C4-2B (cell line): ENCODE data around the gene PRIMPOL.

Experiments used
- H3K27ac ChIP-seq: fragments of 450-650 bp; 2 replicates; pipeline ENCODE4 v1.5.1; 2017
- CTCF ChIP-seq: fragments of 450-650 bp; conservative IDR thresholded peaks from 2 replicates; pipeline ENCODE4 v1.5.1; 2017; ENCODE audit warnings: mild to moderate bottlenecking
- ZFX ChIP-seq: fragments of 450-650 bp; IDR thresholded peaks from 2 replicates; pipeline ENCODE4 v1.6.1; 2017

Gene PRIMPOL

DNA sequence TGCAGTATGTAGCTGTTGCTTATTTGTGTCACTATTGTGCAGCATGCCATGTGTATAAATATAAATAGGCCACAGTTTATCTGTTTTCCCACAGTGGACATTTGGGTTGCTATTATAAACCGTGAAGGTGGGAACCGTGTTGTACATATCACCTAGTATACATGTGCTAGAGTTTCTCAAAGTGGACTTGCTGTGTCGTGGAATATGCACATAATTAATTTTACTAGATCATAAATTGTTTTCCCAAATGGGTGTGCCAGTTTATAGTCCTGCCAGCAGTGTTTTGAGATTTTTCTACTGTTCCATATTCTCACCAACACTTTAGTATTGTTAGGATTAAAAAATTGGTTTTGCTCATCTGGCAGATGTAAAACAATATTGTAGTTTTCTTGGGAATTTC lies 38.5 kb downstream of the PRIMPOL start:
- H3K27ac ChIP-seq: no peak overlapping the region
- TF ChIP-seq ZFX (no peak), CTCF (no peak)

DNA sequence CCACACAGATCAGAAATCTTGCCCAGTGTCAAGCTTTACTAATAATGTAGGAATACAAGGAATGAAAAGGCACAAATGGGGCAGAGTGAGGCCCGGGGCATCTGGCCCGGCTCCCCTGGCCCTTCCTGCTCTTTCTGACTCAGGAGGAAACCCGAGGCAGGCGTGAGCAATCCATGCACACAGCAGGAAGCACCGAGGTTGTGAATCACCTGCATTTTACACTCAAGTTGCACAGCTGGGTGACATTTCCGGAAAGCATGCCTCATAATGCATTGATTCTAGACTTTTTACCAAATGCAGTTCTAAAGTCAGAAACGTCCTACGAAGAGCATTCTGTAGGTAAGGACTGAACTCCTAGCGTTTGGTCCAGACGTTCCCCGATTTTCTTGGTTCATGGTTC lies 38.9 kb downstream of the PRIMPOL start:
- no peak overlapping the region for H3K27ac ChIP-seq

DNA sequence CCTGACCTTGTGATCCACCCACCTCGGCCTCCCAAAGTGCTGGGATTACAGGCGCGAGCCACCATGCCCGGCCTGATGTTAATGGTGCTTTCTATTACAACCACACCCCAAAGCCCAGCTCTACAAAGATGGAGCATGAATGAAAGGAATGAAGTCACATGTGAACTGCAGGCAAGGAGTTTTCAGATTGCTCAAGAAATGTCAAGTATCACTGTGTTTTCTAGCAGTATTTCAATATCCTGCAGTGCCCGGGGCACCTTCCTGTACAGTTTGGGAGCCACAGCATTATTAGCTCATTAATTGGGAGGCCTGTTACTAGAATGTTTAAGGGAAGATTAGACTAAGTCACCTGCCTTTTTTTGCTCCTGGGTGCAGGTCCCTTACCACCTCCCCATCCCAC lies 40.1 kb downstream of the PRIMPOL start:
- no peak for TF ChIP-seq CTCF
- no peak for TF ChIP-seq ZFX
- H3K27ac ChIP-seq: no peak overlapping the region

More for the DNA sequence above, 38.9 kb downstream of the PRIMPOL start:
- TF ChIP-seq CTCF (no peak), ZFX (no peak)

DNA sequence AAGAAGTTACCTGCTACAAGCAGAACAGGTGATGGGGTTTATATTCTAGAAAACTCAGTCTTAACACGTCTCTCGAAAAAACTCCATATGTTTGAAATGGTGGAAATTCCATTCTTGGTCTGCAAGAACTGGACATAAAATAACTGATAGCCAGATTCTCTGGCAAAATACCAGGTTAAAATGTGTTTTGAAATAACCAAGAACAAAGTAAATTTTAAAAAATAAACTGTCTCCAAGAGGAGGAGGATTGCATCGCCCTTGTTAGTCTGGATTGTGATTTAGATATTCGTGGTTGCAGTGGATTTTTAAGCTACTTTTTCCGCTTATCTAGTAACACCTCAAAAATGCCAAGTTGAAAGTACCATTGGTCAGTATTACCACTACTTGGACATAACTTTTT lies 43.5 kb downstream of the PRIMPOL start:
- H3K27ac ChIP-seq: no peak overlapping the region
- TF ChIP-seq ZFX: no peak

- TF ChIP-seq ZFX (no peak), CTCF (no peak)
- H3K27ac ChIP-seq: no peak overlapping the region
Measured at GRCh38 chr4:184694412-184694956, 44.9 kb downstream of the PRIMPOL start.

- no peak overlapping the region for H3K27ac ChIP-seq
- TF ChIP-seq CTCF (no peak), ZFX (no peak)
Measured at GRCh38 chr4:184695178-184695896, 45.8 kb downstream of the PRIMPOL start.

- TF ChIP-seq ZFX (no peak), CTCF (no peak)
Measured at GRCh38 chr4:184697956-184698355, 48.4 kb downstream of the PRIMPOL start.

DNA sequence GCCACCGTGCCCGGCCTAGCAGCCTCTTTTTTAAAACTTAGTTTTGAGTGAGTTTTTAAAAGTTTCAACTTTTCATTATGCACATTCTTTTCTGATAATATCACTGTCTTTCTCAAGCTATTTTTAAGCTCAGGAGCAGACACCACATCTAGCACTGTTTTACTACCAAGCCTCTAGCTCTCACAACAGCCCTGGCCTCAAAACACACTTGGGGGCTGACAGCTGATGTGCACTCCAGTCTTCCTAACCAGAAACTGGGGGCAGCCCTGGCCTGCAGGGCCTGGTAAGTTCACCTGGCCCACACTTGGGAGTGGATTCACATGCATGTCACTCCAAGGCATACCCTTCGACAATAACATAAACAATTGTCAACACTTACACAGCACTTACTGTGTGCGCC lies 50.4 kb downstream of the PRIMPOL start:
- H3K27ac ChIP-seq: no peak overlapping the region
- TF ChIP-seq ZFX (no peak), CTCF (no peak)

More at GRCh38 chr4:184697956-184698355, 48.4 kb downstream of the PRIMPOL start:
- H3K27ac ChIP-seq: no peak overlapping the region
